ENCODE measurements around the gene MYLK. TPM values are rescaled to one million over a fixed set of nuclear protein-coding genes. Genes with fewer than 3 reads are reported as not detected.

The MYLK gene
- total and polyA plus RNA-seq, 2 donors (not counting 1 experiment from before 2014, with no cell fraction given) = 0.51 TPM; not detected in 1

- Mint-ChIP-seq H3K27ac (no peak overlapping the region), H3K9me3 (ENCODE audit: insufficient read depth) (no peaks in the 10 kb centered on the region)
Observed at GRCh38 chr3:123861081-123861836, 22.9 kb downstream of the MYLK start.

More at GRCh38 chr3:123861081-123861836, 22.9 kb downstream of the MYLK start:
- DNase-seq (no peak), ATAC-seq (ENCODE audit: low read depth) (no peak)
- no peaks in the 10 kb centered on the region for H3K4me1 ChIP-seq (ENCODE audit: control insufficient read depth in 2 of 2, insufficient read depth in 2 of 2, low read length in 2 of 2)
- H3K27ac ChIP-seq (ENCODE audit: low read length in 2 of 2) = no peak overlapping the region
- no peaks in the 10 kb centered on the region for H4K20me1 ChIP-seq (ENCODE audit: control insufficient read depth, insufficient read depth, low read length, poor library complexity, severe bottlenecking)
- no peak overlapping the region for H3K4me2 ChIP-seq (replicated peaks; ENCODE audit: low read depth, low read length, poor library complexity, severe bottlenecking)
- Mint-ChIP-seq H3K4me1 (no peaks in the 10 kb centered on the region), H3K27me3 (peaks cover 2% of the 10 kb centered on the region), H3K4me3 (no peak overlapping the region)
- H3K9ac ChIP-seq (ENCODE audit: low read length) = no peak overlapping the region
- 73% methylated on average over 4 of the region's 8 CpGs for WGBS (ENCODE audit: insufficient coverage)
- intact Hi-C loops (cut with micrococcal nuclease) = no loop called here
- CTCF ChIA-PET = no interaction called here
- TF ChIP-seq EZH2 (IDR thresholded peaks at IDR 0.05; ENCODE audit: borderline replicate concordance, insufficient read depth, low read depth, low read length, poor library complexity, severe bottlenecking) = no peak
- TF ChIP-seq CTCF (IDR thresholded peaks at IDR 0.05) = no peak
- no peaks in the 10 kb centered on the region for H3K36me3 ChIP-seq (replicated peaks in 1 of 2; ENCODE audit: control extremely low read depth in 1 of 2, control insufficient read depth in 1 of 2, extremely low read depth in 1 of 2, insufficient read depth in 2 of 2, low read length in 1 of 2)
- POLR2A ChIA-PET = no interaction called here
- H3K9me3 ChIP-seq (ENCODE audit: control extremely low read depth in 1 of 3, control insufficient read depth in 2 of 3, insufficient read depth in 1 of 3, low read length in 2 of 3) = peaks cover 0 to under 1% (median 0%) of the 10 kb centered on the region in 3 donors
- no peaks in the 10 kb centered on the region for H3K79me2 ChIP-seq (ENCODE audit: control insufficient read depth, insufficient read depth, low read length)
- H3K27me3 ChIP-seq (replicated peaks in 1 of 4; ENCODE audit: control extremely low read depth in 1 of 4, control insufficient read depth in 3 of 4, insufficient read depth in 4 of 4, low read length in 3 of 4) = no peaks in the 10 kb centered on the region
- H2AFZ ChIP-seq (ENCODE audit: insufficient read depth, low read depth, low read length, poor library complexity, severe bottlenecking) = no peak overlapping the region
- no peak overlapping the region for H3K4me3 ChIP-seq (ENCODE audit: control extremely low read depth in 1 of 5, extremely low read depth in 1 of 5, insufficient read depth in 1 of 5, low read depth in 2 of 5, low read length in 4 of 5)

All from B cell (primary cell).